ENCODE data around the gene PSMB5. TPM values are rescaled to one million over a fixed set of nuclear protein-coding genes. Genes with fewer than 3 reads are reported as not detected.

The PSMB5 gene
- total and polyA plus RNA-seq, 9 of the 15 experiments (the other 6 are each of a cell fraction or from before 2014, with no cell fraction given), result 198 to 1,870 (median 269) TPM

DNA sequence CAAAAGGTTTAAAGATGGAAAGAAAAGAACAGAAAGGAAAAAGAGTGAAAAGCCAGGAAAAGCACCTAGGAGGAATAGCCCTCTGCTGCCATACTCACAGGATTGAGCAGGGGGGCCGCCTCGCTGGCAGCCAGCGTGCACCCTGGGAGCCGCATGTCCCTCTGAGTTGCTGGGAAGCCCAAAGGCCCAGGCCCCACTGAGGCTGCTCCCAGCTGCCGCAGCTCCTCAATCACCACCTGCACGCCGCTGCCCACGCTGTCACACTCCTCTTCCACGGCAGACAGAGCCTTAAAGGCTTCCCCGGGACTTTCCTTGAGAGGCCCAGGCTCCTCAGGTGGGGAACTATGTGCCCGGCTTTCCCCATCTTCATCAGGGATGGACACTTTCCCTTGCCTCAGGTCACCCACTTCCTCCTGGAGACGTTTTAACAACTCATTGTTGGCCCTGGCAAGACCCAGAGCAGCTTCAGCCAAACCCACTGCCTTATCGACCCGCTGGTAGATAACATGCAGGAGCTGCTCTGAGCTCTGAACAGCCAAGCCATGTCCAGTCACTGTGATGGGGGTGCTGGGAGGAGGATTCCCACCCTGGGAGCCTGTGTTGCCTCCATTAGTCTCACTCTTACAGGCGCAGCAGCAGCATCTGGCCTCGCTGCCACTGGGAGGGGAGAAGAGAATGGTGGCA lies 36.2 kb downstream of the PSMB5 start (continued):
- TF ChIP-seq SRSF3 (IDR thresholded peaks at IDR 0.05; ENCODE audit: insufficient read depth, low read length) (no peak), ZNF253 (CRISPR knock-in tag; conservative IDR thresholded peaks at IDR 0.05) (no peak), BDP1 (IDR thresholded peaks at IDR 0.05; ENCODE audit: insufficient read depth, insufficient read length) (no peak)
- TF ChIP-seq, protein P1, sequence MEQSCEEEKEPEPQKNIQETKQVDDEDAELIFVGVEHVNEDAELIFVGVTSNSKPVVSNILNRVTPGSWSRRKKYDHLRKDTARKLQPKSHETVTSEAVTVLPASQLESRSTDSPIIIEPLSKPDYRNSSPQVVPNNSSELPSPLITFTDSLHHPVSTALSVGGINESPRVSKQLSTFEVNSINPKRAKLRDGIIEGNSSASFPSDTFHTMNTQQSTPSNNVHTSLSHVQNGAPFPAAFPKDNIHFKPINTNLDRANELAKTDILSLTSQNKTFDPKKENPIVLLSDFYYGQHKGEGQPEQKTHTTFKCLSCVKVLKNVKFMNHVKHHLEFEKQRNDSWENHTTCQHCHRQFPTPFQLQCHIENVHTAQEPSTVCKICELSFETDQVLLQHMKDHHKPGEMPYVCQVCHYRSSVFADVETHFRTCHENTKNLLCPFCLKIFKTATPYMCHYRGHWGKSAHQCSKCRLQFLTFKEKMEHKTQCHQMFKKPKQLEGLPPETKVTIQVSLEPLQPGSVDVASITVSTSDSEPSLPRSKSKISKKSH (CRISPR knock-in tag; IDR thresholded peaks at IDR 0.05), result no peak
- TF ChIP-seq, protein P2, sequence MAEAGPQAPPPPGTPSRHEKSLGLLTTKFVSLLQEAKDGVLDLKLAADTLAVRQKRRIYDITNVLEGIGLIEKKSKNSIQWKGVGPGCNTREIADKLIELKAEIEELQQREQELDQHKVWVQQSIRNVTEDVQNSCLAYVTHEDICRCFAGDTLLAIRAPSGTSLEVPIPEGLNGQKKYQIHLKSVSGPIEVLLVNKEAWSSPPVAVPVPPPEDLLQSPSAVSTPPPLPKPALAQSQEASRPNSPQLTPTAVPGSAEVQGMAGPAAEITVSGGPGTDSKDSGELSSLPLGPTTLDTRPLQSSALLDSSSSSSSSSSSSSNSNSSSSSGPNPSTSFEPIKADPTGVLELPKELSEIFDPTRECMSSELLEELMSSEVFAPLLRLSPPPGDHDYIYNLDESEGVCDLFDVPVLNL (CRISPR knock-in tag; IDR thresholded peaks at IDR 0.05; ENCODE audit: low read depth), result no peak
- TF ChIP-seq, protein P3, sequence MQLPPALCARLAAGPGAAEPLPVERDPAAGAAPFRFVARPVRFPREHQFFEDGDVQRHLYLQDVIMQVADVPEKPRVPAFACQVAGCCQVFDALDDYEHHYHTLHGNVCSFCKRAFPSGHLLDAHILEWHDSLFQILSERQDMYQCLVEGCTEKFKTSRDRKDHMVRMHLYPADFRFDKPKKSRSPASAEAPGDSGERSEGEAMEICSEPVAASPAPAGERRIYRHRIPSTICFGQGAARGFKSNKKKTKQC (CRISPR knock-in tag; IDR thresholded peaks at IDR 0.05), result no peak
